GM21381 (cell line): Measurements from ENCODE around the gene UVRAG.
A peak's percentile ranks its signal among the peaks of the same experiment; 100 is the strongest.

Experiments
- ATAC-seq: cut with Tn5 transposase; IDR thresholded peaks from one replicate; pipeline ENCODE4 v1.9.1; 2021; ENCODE audit warnings: mild to moderate bottlenecking, moderate library complexity; ENCODE audit not compliant: unreplicated experiment

Gene UVRAG

DNA sequence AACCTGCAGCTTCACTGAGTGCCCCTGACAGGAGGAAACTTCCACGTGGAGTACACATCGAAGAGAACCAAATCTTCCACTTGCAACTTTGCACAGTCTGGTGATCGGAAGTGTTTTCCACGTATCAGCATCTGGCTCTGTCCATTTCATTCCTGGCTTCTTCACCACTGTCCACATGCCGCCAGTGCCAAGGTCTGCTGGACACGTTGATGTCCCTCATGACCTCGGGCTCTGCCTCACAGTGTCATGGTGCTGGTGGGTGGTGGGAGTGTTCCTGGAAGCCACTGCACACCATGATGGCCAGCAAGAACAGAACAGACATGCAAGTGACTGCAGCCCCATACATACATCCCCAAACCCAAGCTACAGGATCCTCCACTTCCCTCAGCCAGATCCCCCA lies 342.9 kb downstream of the UVRAG start:
- ATAC-seq = no peak

- ATAC-seq = no peak
These were observed 343.6 kb downstream of the UVRAG start for GRCh38 chr11:76158394-76159302.

GRCh38 chr11:76159303-76159937 lies 344.4 kb downstream of the UVRAG start:
- no peak for ATAC-seq

DNA sequence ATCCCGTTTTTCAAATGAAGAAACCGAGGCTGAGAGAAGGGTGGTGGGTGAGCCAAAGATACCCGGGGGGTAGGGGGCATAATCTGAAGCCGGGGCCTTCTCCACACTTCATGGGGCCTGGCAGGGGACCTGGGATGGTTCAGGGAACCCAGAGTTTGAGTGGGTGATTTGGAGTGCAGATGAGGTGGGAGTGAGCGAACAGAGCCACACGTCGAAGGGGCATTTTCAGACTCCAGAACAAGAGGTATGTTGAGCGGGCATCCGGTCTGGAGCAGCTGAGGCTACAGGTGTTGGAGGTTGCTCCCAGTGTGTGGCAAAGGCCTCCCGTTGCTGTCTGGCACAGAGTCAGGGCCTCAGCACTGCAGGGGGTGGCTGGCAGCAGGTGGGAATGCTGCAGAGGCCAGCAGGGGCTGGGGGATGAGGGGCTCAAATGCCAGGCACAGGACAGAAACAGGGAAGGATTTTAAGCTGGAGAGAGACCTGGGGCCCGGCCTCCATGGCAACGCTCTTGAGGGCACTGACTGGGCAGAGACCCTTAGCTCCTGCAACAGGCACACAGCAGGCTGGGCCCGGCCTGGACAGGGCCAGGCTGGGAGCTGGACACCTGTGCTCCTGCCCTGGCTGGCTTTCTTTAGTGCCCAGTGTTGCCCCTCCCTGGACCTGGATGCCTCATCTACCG lies 345.1 kb downstream of the UVRAG start:
- ATAC-seq = no peak

- no peak for ATAC-seq
These were observed 345.8 kb downstream of the UVRAG start for GRCh38 chr11:76160856-76161255.

GRCh38 chr11:76161261-76161961 lies 346.4 kb downstream of the UVRAG start:
- ATAC-seq = no peak

DNA sequence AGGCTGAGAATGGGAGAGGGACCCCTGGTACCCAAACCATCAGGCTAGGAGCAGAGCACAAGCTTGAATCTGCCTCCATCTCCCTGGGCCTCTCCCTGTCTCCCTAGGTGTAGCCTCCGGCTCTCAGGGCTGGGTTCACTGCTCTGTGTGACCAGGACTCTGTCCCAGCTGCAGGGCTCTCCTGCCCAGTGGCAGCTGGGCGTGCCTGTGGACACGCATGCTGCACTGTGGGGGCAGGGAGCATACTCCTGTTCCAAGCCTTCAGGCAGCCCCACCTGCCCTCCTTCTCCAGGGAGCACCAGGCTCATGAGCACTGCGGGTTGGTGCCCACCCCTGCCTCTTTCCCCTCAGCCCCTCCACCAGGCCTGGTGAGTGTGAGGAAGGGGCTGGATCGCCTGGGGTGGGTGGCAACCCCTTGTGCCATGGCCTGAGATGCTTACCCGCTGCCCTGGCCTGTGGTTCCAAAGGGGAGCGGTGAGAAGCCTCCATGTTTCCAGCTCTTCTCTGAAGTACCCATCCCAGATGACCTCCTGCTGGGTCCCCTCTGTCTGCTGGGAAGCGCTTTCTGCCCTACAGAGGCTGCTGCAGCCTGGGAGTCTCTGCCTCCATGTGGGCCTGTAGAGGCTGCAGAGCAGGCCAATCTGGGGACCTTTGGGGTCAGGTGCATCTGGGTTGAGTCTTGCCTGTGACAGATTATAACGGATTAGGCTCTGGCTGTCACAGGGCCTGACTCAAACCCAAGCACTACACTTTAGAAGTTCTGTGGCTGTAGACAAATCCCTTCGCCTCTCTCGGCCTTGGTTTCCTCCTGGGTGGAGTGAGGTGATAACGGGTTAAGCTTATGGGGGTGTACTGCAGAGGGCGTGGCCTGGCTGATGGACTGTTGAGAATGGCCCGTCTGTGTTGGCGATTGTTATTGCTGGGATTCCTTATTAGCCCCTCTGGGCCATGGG lies 347.6 kb downstream of the UVRAG start:
- no peak for ATAC-seq

- ATAC-seq = no peak
These were observed 348.4 kb downstream of the UVRAG start for GRCh38 chr11:76163289-76163880.

GRCh38 chr11:76164081-76164480 lies 349.1 kb downstream of the UVRAG start:
- ATAC-seq = no peak

DNA sequence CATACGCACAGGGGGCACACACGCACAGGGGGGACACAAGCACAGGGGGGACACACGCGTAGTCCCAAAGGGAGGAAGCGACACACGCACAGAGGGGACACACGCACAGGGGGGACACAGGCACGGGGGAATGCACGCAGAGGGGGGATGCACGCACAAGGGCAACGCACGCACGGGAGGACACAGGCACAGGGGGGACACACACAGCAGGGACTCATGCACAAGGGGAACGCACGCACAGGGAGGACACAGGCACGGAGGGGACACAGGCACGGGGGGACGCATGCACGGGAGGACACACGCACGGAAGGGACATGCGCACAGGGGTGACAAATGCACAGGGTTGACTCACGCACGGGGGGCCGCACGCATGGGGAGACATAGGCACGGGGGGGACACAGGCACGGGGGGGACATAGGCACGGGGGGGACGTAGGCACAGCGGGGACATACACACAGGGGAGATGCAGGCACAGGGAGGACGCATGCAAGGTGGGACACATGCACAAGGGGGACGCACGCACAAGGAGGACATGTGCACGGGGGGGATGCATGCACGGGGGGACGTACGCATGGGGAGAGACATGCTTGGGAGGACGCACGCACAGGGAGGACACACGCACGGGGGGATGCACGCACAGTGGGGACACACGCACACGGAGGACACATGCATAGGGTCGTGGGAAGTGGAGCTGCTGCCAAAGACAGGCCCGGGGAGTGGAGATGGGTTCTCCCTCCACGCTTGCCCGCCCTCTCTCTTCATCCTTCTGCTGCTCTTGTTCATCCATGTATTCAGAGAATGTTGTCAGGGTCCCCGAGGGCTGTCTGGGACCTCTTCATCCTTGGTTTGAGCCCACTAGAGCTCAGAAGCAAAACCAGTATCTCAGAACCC lies 350.1 kb downstream of the UVRAG start:
- ATAC-seq = no peak

- peak; percentile 53 for ATAC-seq
These were observed 351.3 kb downstream of the UVRAG start for GRCh38 chr11:76166314-76166713.

DNA sequence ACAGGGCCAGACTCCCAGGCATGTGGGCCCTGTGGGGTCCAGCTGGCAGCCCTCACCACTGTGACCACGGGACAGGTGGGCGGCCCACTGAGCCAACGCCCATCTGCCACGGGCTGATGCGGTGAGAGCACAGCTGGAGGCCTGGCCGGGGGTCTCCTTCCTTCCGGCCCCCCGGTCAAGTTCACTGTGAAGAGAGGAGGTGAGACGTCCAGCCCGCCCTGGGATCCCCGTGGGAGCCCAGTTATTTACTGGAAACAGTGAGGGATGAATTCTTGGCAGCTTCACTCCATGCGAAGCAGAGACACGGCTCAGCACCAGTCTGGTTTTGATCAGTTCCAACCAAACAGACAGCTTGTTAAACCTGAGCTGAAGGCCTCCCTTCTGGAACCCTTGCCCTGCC lies 352.6 kb downstream of the UVRAG start:
- ATAC-seq = no peak

- no peak for ATAC-seq
These were observed 354.5 kb downstream of the UVRAG start for GRCh38 chr11:76169473-76169896.

- ATAC-seq = no peak
These were observed 355.5 kb downstream of the UVRAG start for GRCh38 chr11:76170468-76170867.

GRCh38 chr11:76172583-76172982 lies 357.6 kb downstream of the UVRAG start:
- ATAC-seq = no peak

GRCh38 chr11:76173663-76174062 lies 358.7 kb downstream of the UVRAG start:
- no peak for ATAC-seq

DNA sequence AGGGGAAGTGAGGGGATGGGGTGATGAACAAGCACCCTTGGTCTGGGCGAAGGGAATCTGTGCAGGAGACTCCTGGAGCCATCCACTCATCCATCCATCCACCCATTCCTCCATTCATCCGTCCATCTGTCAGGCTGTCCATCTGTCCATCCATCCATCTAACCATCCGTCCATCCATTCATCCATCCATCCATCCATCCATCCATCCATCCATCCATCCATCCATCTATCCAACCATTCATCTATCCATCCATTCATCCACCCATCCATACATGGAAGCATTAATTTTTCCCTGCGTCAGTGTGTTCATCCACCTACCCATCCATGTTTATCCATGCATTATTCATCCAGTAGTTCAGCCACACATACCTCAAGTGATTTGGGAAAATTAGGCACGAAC lies 359.3 kb downstream of the UVRAG start:
- no peak for ATAC-seq

DNA sequence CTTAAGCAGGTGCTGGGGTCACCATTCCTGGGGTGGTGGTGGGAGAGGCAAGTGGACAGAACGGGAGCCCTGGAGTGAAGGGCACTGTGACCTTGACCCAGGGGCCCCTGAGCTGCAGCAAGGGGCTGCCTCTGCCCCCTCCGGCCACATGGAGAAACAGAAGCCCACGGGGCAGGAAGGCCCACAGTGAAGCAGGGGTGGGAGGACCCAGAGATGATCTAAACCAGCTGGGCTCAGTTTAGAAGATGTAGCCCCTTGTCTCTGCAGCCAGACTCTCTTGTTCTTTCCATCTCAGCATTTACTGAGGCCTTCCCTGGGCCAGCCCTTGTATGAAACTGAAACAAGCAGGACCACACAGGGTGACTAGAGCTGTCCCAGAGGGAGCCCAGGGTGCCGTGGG lies 360.8 kb downstream of the UVRAG start:
- ATAC-seq = no peak

DNA sequence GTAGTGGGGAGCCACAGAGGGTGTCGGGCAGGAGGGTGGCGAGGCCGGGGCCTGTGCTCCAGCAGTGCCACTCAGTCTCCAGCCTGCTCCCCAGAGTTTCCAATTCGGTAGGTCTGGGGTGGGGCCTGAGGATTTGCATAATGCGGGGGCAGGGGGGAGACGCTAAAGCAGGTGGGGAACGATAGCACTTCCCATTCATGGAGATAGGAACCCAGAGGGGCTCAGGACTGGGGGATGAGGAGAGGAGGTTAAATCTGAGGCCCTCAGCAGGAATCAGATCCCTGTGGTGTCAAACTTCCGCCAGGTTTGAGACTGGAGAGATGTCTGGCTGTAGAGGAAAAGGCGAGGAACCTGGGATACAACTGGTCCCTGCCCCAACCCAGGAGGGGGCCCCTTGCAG lies 361.5 kb downstream of the UVRAG start:
- no peak for ATAC-seq
